GM11168 (cell line): ENCODE results near the gene PIKFYVE.
"Not testable (repeated sequence)": the region's sequence is repeated elsewhere in the genome, so short reads cannot be mapped to it uniquely, and the experiment has no call there.

Experiments
- in situ Hi-C: fragments of 300-500 bp; cut with MboI; formaldehyde crosslinking; loops from one replicate; pipeline ENCODE4 v1.12.0; 2022; ENCODE audit warnings: low sequenced_read_pairs; ENCODE audit not compliant: unreplicated experiment

PIKFYVE gene

GRCh38 chr2:208354964-208355381 is 88.9 kb downstream of the PIKFYVE start:
- in situ Hi-C loops = no loop called here

DNA sequence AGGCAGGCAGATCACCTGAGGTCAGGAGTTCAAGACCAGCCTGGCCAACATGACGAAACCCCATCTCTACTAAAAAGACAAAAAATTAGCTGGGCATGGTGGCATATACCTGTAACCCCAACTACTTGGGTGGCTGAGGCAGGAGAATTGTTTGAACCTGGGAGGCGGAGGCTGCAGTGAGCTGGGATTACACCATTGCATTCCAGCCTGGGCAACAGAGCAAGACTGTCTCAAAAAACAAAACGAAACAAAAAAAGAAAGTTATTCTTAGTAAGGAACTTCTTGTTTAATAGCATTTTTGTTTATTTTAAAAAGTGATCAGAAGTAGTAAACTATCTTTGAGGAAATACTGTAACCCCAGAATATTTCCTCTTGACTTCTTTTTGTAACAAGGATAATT is 90.4 kb downstream of the PIKFYVE start:
- in situ Hi-C loops = not testable (repeated sequence)

GRCh38 chr2:208356846-208357574 is 91.0 kb downstream of the PIKFYVE start:
- in situ Hi-C loops = no loop called here

DNA sequence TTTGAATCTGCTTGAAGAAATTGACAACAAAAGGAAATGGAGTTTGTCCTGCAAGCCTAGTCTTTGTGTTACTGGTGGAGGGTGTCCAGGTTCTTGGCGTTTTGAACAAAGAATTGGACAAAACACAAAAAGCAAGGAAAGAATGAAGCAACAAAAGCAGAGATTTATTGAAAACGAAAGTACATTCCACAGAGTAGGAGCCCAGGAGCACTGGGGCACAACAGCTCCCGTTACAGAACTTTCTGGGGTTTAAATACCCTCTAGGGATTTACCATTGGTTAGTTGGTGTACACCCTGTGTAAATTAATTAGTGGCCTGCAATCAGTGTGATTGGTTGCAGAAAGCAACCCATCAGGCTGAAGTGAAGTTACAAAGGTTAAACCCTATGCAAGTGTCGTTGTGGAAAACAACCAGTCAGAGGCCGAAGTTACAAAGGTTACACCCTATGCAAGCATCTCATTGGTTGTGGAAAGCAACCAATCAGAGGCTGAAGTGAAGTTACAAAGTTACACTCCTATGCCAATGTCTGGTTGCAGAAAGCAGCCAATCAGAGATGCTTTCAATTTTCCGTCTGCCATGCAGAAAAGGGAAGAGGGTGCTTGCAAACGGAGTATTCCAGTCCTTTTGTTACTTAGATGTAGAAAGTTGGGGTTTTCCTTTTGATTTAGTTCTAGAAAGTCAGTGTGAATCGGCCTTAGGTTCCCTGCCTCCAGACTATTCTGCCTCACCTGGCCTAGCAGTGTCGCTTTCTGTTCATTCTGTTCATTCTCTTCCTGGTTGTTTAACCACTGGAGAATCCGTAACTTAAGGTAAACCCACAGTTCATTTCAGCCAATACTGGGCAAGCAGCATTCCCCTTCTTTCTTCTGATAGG is 92.9 kb downstream of the PIKFYVE start:
- in situ Hi-C loops = no loop called here

DNA sequence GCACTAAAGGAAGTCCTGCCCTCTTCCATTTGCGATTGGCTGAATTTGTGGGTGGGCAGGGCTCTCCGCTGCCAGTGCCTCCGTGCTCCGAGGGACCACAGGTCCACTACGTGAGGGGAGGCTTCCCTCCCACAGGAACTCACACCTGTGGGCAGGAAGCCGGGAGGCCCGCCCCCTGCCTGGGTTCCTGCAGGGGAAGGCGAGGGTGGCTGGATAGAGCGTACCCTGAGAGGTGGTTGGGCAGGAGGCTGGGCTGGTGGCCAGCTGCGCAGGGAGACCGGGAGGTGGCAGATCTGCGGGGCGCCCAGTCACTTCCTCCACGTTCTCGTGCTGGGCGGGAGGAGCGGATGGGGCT is 93.6 kb downstream of the PIKFYVE start:
- in situ Hi-C loops = no loop called here

DNA sequence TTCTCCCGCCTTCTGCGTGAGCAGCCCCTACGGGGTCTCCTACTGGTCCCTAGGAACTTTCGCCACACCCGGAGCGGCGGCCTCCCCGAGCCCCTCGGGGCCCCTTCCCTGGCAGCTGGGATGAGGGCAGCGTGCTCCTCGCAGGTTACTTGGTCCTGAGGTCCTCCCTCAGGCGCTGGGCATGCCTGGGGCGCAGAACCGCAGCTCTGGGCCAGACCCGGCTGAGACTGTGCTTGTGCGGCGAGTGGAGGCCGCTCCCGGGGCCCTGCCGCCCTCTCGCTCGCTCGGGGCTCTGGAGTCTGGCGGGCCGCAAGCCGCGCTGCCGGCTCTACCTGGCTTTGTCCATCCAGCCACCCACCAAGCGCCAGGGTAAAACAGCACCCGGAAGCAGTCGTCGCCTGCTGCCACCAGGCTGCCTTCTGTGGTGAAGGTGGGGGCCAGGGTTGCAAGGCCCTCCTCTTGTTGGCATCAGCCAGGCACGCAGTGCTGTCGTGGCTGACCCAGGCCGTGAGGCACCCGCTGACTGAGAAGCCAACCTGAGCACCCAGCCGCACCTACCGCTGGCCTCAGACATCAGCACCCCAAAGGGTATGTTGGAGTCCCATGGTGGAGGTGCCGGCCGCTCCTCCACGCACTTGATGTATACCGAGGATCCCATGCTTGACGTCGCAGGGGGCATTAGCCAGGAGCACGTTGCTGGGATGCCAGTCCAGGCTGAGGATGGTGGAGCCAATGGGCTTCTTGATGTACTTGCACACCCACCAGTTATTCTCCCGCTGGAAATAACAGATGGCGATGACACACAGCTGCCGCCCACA is 94.4 kb downstream of the PIKFYVE start:
- in situ Hi-C loops = no loop called here

GRCh38 chr2:208361077-208361441 is 95.0 kb downstream of the PIKFYVE start:
- in situ Hi-C loops = no loop called here

DNA sequence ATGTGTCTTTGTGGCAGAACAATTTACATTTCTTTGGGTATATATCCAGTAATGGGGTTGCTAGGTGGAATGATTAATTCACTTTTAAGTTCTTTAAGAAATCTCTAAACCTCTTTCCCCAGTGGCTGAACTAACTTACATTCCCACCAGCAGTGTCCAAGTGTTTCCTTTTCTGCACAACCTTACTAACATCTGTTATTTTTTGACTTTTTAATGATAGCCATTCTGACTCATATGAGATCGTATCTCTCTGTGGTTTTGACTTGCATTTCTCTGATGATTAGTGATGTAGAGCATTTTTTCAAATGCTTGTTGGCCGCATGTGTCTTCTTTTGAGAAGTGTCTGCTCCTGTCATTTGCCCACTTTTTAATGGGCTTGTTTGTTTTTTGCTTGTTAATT is 97.4 kb downstream of the PIKFYVE start:
- in situ Hi-C loops = no loop called here

GRCh38 chr2:208366215-208367127 is 100.4 kb downstream of the PIKFYVE start:
- in situ Hi-C loops = no loop called here

DNA sequence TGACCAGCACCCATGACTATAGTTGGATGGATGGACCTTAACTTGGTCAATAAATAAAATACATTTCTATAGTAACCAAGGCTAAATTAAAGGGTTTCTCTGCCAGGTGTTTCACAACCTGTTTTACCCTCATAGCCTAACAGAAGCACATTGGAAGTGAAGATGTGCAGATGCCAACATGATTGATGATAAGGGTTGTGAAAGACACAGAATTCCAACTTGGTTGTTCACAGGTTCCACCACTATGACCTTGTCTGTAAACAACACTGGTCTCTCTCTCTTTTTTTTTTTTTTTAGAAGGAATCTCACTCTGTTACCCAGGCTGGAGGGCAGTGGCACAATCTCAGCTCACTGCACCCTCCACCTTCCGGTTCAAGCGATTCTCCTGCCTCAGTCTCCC is 103.0 kb downstream of the PIKFYVE start:
- in situ Hi-C loops = no loop called here

DNA sequence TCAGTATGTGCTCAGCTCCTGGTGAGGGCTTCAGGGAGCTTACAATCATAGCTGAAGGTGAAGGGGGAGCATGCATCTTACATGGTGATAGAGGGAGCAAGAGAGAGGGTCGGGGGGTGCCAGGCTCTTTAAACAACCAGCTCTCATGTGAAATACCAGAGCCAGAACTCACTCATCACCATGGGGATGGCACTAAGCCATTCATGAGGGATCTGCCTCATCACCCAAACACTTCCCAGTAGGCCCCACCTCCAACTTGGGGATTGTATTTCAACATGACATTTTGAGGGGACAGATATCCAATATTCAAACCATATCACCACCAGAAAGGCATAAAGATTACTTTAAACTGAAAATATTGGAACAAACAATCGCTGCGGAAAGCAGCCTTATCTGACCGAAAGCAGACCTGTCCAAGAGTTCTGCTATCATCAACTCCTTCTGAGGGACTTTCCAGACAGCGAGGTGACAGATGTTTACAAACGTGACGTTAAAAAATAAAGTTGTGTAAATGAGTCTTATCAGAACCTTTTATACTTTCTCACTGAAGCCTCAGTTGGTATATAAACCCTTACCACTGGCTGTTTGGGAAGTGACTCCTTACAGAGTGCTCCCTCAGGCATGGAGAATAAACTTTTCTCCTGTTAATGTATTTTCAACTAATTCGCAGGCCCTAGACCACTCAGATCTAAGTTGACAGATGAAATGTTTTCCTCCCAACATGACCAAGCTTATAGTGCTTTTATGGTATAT is 105.0 kb downstream of the PIKFYVE start:
- in situ Hi-C loops = no loop called here

GRCh38 chr2:208371634-208371935 is 105.5 kb downstream of the PIKFYVE start:
- in situ Hi-C loops = no loop called here

GRCh38 chr2:208373460-208374089 is 107.5 kb downstream of the PIKFYVE start:
- in situ Hi-C loops = no loop called here

- in situ Hi-C loops = no loop called here
These were observed 109.5 kb downstream of the PIKFYVE start for GRCh38 chr2:208375491-208376068.

DNA sequence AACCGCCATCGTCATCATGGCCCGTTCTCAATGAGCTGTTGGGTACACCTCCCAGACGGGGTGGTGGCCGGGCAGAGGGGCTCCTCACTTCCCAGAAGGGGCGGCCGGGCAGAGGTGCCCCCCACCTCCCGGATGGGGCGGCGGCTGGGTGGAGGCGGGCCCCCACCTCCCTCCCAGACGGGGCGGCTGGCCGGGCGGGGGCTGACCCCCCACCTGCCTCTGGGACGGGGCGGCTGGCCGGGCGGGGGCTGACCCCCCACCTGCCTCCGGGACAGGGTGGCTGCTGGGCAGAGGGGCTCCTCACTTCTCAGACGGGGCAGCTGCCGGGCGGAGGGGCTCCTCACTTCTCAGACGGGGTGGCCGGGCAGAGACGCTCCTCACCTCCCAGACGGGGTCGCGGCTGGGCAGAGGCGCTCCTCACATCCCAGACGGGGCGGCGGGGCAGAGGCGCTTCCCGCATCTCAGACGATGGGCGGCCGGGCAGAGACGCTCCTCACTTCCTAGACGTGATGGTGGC is 111.3 kb downstream of the PIKFYVE start:
- in situ Hi-C loops = not testable (repeated sequence)

GRCh38 chr2:208379192-208379591 is 113.1 kb downstream of the PIKFYVE start:
- in situ Hi-C loops = no loop called here

- in situ Hi-C loops = no loop called here
These were observed 118.6 kb downstream of the PIKFYVE start for GRCh38 chr2:208384637-208385036.

DNA sequence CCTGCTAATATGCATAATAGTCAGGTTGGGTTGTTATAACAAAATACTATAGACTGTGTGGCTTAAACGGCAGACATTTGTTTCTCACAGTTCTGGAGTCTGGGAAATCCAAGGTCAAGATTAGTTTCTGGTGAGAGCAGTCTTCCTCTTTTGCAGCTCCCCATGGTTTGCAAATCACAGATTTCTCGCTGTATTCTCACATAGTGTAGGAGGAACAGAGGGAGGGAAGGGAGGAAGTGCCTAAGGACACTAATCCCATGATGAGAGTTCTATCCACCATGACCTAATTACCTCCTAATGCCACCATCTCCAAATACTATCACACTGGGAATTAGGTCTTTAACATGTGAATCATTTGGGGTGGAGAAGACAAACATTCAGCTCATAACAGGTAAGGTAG is 120.5 kb downstream of the PIKFYVE start:
- in situ Hi-C loops = no loop called here
